HG02759 (cell line): ENCODE data around the gene SMAD6.
"Not testable (repeated sequence)": the region's sequence is repeated elsewhere in the genome, so short reads cannot be mapped to it uniquely, and the experiment has no call there.

Experiments
- ATAC-seq: cut with Tn5 transposase; IDR thresholded peaks from one replicate; pipeline ENCODE4 v1.9.1; 2021; ENCODE audit warnings: mild to moderate bottlenecking, moderate library complexity; ENCODE audit not compliant: unreplicated experiment

The SMAD6 gene

DNA sequence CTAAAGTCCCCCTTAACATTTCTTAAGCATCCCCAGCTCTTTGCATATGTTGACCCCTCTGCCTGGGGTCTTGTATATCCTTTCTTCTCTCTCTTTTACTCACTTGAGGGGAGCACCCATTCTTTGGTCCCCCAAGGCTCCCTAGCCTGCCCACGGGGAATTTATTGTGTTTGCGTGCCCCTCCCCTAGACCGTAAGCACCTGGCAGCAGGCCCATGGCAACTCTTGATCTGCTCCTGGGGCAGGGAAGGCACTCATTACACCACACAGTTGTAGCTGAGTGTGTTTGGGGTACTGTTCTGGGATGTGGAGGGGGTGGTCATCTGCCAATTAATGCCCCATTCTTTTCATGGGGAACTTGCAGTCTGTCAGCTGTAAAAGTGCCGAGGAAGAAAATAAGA lies 27.3 kb upstream of the SMAD6 start:
- no peak for ATAC-seq

DNA sequence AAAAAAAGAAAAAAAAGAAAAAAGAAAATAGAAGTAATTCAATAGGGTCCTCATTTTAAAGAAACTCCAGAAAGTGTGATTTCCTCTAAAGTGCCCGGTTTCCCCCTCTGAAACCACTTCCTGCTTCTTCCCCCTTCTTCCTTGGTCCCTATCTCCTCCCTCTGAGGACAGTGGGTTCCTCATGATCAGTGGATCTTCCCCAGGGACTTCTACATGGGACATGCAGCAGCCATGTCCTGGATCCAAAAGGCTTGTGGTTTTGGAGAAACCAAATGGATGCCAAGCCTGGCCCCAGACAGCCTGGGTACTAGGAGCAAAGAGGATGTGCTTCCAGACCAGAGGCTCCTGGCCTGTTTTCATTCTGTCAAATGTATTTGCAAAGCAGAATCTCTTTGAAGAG lies 26.6 kb upstream of the SMAD6 start:
- no peak for ATAC-seq

DNA sequence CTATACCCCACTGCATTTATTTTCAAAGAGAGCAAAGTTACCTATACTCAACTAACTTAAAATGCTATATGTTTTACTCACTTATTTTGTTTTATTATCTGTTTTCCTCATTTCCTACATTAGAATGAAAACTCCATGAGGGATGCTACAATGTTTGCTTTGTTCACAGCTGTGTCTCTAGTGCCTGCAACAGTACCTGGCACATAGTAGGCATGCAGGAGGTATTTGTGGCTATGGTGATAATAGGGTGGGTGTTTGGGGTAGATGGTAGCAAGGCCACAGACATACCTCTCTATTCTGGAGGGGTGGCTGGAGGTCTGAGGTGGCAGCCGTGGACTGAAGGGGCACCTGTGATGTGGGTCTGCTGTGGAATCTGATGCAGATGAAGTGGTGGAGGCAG lies 24.7 kb upstream of the SMAD6 start:
- ATAC-seq: no peak

DNA sequence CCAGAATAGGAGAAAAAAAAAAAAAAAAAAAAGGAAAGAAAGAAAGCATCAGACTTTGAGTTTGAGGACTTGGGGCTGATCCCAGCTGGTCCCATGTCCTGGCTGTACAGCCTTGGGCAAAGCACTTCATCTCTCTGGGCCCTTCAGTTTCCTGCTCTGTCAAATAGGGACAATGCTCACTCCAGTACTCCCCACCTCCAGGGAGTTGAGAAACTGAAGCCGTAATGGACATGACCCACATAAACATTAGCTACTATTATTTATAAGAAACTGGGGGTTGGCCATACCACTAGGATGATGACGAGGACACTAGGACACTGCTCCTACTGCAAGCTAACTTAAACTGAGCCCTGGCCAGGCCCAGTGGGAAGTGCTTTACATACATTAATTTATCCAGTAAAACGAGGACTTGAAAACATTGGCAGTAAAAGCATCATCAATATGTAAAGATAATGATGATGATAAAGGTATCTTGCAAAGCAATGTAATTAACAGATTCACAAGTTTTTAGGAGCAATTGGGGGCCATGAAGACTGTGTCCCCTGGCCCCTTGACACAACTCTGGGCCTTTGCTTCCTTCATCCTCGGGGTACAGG lies 22.9 kb upstream of the SMAD6 start:
- no peak for ATAC-seq

DNA sequence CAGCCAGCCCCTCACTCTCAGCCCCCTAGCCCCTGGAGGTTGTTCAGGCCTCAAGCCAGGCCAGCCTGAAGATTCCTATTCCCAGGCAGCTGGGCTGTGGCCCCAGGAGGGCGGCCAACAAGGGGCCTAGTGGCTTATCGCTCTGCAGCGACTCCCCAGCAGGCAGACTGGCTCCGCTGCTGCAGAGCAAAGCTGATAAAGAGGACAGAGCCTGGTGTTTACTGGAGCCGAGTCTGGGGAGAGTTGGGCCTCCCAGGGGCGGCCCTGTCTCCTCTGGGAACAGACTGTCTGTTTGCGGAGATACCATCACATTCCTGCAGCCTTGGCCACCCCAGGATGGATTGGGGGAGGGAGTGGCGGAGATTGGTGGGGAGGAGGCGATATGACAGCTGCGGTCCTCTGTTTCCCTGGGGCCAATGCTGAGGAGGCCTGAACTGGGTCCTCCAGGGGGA lies 22.4 kb upstream of the SMAD6 start:
- no peak for ATAC-seq

DNA sequence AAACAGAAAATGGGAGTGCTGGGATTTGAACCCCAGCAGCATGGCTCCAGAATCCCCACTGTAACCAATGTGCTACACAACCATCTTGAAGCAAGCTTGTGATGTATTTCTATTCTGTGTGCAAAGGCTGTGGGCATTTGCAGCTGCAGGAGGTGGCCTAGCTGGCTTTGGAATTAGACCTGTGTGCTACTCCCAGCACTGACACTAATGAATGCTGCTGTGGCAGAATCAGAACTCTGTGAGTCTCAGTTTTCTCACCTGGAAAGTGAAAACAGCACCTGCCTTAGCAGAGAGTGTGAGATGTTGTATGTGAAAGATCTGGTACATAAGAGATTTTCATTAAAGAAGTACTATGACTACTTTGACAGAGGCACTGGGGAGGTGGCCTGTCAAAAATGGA lies 21.5 kb upstream of the SMAD6 start:
- ATAC-seq: no peak

DNA sequence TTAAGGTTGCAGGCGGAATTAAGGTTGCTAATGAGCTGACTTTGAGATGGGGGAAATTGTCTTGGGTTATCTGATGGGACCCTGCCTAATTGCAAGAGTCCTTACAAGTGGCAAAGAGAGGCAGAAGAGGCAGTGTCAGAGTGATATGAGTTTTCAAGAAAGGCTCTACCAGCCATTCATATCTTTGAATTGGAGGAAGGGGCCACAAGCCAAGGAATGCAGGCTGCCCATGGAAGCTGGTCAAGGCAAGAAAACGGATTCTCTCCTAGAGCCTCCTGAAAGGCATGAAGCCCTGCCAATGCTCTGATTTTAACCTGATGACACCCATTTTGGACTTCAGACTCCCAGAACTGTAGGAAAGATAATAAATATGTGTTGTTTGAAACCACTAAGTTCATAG lies 20.6 kb upstream of the SMAD6 start:
- ATAC-seq: no peak

DNA sequence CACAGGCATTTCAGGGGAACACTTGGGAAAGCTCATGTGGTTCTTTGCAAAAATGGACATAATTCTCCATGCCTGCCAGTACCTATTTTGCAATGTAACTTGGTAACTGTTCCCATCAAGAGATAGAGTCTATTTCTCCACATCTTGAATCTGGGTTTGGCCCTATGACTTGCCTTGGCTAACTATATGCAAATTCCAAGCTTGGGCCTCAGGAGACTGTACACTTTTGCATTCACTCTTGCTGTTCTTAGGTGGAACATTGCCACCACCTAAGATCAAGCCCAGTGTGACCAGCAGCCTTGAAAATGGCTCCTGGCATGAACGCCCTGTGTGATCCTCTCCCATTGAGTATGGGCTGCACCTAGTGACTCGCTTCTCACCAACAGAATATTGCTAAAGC lies 19.8 kb upstream of the SMAD6 start:
- no peak for ATAC-seq

DNA sequence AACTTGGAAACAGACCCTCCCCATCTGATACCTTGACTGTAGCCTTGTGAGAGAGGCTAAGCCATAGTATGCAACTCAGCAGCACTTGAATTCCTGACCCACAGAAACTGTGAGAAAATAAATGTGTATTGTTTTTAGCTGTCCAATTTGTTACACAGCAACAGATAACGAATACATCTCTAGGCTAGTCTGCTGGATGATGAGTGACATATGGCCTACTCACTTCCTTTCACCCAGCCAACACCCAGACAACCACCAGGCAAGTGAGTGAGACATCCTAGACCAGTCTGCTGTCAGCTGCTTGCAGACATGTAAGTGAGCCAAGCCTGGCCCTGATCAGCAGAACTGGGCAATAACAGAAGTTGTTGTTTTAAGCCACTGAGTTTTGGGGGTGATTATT lies 19.2 kb upstream of the SMAD6 start:
- ATAC-seq: no peak

DNA sequence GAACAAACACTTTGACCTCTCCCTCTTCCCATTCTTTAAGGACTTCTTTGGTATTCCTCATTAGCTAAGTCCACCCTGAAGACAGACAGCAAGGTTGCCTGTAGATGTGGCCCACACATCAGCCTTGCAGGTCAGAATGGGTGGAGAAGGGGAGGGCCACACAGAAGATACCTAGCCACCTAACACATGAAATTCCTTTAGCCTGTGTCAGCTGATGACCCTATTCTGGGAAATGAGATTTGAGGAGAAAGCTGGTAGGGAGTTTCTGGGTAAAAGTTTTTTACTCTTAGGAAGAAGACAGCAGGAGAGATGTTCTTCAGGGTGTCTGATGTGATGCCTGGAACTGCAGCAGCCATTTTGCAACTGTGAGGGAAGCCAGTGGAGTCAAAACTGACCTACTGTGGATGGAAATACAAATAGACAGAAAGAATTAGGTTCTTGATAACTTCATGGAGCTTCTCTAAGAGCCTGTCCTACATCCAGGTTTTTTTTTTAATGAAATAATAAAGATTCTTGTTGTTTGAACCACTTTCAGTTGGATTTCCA lies 17.8 kb upstream of the SMAD6 start:
- no peak for ATAC-seq

DNA sequence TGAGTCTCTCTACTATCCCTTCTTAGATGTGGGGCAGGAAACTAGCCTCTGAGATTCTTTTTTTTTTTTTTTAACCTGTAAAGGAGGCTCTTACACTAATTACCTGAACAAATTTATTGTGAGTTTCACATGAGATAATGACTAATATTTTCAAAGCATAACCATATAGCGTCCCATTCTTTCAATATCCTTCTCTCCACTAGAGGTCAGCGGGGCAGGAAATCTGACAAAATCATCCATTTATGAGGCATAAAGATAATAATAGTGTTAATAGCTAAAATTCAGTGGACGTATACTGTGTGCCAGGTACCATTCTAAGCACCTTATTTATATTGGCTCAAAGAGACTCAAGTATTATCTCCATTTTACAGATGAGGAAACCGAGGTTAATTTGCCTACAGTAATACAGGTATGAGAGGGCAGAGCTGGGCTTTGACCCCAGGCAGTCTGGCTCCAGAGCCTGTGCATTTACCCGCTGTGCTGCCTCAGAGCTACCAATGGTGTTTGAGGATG lies 16.3 kb upstream of the SMAD6 start:
- ATAC-seq: no peak

DNA sequence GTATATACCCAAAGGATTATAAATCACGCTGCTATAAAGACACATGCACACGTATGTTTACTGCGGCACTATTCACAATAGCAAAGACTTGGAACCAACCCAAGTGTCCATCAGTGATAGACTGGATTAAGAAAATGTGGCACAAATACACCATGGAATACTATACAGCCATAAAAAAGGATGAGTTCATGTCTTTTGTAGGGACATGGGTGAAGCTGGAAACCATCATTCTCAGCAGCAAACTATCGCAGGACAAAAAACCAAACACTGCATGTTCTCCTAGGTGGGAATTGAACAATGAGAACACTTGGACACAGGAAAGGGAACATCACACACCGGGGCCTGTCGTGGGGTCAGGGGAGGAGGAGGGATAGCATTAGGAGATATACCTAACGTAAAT lies 11.1 kb upstream of the SMAD6 start:
- ATAC-seq: not testable (repeated sequence)

DNA sequence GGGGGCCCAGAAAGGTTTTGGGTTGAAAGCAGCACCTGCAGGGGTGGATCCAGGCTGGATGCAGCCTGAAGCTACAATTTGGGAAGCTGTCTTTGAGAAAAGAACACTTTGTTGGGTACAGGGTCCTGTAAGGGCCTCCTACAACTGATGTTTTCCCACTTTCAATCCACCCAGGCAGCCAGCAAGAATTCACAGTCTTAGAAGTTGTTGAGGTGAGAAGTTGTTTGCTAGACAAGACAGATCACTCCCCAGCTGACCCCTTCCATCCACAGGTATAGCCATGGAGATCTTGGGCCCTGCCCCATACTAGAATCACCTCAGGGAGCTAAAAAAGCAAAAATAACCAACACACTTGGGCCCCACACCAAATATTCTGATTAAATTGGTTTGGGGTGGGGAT lies 10.3 kb upstream of the SMAD6 start:
- no peak for ATAC-seq

DNA sequence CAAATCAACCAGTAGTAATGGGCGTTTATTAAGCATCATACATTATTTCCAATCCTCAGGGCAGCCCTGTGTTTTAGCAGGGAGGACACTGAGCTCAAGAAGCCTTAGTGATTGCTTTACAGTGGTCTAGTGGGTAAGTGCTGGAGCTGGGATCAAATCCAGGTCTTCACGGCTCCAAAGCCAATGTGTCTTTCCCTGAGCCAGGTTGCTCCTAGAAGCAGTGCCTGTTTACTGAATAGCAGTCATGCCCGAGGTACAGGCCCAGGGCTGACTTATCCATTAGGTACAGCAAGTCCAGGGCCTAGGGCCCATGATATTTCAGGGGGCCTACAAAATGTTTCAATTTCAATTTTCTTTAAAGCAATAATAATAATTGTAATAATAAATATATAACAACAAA lies 9.6 kb upstream of the SMAD6 start:
- ATAC-seq: no peak

DNA sequence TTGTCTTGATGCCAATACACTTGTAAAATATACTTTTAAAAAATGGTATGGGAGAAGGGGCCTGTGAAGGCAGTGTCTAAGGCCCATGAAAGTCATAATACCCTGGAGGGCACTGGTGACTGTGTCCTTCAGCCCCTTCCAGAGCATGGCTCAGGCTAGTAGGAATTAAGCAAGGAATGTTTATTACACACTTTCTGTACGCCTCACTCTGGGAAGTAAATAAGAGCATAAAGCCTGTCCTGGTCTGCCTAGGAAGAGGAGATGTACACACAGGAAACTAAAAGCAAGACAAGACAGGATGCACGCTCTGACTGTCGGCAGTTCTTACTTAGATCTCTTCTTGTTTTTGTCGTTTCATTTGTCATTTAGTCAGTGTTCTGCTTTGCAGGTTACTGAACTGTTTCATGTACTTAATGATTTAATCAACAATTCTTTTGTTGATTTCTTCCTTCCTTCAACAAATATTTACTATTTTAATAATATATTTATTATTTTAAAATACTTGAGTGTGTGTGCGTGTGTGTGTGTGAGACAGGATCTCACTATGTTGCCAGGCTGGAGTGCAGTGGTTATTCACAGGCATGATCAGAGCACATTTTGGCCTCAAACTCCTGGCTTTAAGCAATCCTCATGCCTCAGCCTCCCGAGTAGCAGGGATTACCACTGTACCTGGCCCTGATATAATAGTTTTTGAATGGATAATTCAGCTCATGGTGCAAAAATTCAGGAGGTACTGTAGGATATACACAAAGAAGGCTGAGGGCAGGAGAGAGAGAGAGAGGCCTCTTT lies 9.0 kb upstream of the SMAD6 start:
- no peak for ATAC-seq

DNA sequence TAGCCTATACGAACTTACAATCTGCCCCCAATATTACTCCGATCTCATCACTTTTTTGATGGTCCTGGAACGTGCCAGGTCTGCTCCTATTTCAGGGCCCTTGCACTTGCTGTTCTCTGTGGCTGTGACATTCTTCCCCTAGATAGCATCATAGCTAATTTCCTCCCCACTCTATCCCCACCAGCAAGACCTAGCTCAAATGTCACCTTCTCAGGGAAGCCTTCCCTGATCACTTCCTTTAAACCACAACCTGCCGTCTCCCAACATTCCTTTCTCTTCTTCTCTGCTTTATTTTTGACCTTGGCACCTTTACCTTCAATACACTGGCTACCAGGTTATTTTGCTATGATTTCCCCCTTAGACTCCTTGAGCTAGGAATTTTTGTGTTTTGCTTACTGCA lies 5.3 kb upstream of the SMAD6 start:
- no peak for ATAC-seq

DNA sequence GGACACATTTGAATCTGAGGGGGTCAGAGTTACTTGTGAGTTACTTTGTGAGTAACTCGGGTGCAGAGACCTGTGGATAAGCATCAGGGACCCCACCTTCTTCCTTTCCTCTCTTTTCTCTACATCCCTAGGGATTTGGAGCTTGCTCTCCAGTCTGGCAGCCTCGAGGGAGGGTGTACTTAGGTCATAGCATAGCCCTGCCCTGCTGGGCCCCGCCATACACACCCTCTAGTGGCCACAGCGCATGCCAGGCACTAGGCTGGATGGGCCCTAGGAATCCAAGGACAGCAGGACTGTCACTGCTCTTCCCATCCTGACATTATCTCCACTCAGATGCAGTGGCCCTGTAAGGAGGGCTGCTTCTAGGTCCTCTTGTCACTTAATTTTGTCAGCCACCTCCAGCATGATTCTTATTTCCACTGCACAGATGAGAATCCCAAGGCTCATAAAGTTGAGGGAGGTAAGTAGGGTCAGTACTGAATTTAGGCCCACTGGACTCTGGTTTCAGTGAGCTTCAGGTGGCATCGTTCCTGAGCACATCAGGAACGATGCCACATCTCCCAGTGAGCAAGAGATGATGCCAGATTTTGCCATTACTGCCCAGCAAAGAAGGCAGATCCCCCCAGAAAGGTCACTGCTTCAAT lies 3.6 kb upstream of the SMAD6 start:
- no peak for ATAC-seq

DNA sequence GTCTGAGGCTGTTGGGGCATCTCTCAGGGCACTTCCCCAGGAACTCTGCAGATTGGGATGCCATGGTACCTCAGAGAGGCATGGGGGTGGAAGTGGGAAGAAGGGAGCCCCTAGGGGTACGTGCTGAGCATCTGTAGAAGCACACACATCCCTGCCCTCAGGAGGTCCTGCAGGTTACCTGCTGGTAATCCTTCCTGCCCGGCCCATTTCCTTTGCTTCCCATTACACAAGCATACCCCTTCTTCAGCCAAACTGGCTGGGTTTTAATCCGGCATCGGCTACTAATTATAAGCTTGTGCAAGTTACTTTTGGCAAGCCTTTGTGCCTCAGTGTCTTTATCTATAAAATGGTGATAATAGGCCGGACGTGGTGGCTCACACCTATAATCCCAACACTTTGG lies 3.1 kb upstream of the SMAD6 start:
- no peak for ATAC-seq

DNA sequence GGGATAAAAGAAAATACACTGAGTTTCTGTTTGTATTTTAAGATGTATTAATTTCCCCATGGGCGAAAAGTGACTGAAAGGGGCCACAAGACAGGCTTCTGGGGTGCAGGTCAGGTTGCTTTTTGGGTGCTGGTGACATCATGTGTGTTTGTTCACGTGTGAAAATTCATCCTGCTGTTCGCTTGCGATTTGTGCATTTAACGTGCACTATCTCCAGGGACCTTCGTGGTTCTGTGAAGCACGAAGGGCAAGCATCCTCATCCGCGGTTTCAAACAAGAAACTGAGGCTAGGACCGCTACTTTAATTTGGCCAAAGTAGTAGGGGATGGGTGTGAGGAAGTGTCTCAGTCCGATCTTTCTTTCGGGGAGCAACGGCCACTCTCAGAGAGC lies 1.6 kb upstream of the SMAD6 start:
- no peak for ATAC-seq

DNA sequence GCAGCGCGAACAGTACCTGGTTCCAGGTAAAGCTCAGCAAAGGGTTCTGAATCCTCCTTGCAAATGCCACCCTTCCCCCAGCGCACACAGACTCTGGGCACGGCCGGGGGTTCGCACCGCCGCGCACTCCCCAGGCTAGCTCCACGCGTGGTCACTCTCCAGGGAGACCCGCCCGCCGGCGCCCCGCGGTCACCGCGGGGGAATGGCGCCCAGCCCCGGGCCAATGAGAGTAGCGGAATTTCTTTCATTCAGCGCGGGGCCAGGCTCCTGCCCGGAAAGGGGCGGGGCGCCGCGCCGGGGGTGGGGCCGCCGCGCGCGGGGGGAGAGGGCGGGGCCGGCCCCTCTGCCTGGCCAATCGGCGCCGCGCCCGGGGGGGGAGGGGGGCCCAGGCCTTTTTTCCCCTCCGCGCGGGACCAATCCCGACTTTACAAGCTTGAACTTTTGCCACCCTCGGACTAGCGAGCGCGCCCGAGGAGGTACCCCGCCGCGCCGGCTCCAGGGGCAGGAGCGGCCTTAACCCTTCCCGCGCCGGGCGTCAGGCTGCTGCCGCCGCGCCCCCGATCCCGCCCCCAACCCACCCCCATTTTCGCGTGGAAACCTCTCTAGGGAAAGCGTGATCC lies 1.1 kb upstream of the SMAD6 start:
- peak; percentile 77 for ATAC-seq

DNA sequence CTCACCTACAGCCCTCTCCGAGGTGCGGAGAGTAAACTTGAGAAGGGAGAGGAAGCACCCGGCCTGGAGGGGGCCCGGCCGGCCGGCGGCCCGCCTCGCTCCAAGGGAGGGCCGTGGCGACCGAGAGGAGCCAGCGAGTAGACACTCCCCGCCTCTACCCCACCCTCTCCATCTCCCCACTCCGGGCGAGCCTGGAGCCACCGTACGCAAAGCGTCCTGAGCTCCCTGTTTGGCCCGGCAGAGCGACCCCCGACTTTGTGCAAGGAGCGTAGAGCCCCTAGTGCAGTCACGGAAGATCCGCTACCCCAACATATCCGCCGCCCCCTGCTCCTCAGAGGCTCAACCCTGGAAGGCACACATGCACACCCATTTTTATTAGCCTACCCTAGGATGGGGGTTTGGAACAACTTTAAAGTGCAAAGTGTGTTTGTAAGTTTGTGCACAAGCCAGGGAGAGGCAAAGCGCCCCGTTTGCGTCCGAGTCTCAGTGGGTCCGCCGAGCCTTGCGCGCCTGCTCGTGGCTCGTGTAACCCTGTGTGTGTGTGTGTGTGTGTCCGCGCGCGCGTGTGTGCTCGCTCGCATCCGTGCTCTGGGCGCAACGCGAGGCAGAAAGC lies 508 bp upstream of the SMAD6 start:
- peak; percentile 33 for ATAC-seq
